Stimulated activated CD8-positive, alpha-beta memory T cell treated with anti-CD3 and anti-CD28 coated beads, Interleukin-12 subunit alpha, Interleukin-12 subunit beta, amount 100 ng/mL, for 24 hours (primary cell): ENCODE data around the gene MTNR1B.

ENCODE experiments used
- DNase-seq: peaks from one replicate; pipeline ENCODE4 v3.0.0-alpha.2; 2020; ENCODE audit errors: extremely low read depth

MTNR1B gene

DNA sequence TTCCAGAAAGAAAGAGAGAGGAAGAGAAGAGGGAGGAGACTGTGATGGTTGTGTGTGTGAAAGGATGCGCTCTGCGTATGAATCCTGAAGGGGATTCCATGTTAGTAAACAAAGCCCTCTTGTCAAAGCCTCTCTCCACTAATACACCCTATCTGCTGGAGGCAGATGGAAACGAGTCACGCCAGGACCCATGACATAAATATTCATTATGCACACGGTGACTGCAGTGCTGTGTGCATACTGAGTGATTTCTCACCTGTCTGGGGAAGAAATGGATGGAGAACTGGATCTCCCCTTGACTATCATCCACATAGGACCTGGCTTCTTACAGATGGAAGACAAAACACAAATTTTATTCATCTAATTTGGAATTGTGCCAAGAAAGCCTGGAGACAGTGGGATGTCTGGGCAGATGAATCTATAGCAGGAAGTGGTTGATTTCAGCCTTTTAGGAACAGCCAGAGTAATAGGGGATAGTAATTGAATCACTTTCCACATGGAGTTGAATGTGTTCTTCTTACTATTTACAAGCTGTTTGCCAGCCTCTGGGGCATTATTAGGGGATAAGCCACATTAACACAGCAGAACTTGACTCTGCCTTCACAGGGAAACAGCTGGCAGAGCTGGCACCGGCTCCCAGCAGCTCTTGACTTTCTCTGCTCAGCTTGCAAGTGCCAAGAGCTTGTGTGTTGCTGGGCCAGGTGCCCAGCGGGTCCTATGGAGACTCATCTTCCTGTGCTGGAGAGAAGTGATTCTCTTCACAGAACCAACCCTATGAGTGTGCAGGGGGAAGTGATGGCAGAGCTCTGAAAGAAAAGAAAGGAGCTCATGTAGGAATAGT, 9.0 kb downstream of the MTNR1B start:
- DNase-seq: no peak

DNA sequence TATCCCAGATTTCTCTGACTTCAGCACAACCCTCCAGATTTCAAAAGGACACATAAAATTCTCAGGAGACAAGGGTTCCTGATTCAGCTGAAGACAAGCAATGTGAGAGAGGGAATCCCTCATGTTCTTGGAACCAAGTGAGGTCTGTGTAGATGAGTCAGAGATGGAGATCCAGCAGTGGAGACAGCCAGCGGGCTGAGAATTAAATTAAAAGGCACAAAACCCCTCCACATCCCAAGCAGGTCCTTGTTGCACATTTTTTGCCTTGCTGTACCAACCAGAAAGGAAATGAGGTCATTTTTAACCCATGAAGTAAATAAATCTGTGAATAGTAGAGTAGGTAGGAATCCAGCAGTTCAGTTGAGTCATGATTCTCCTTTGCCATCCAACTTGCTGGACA, 9.7 kb downstream of the MTNR1B start:
- no peak for DNase-seq

- no peak for DNase-seq
Measured at GRCh38 chr11:92980312-92980711, 10.9 kb downstream of the MTNR1B start.

- DNase-seq: no peak
Measured at GRCh38 chr11:92981508-92982043, 12.1 kb downstream of the MTNR1B start.

DNA sequence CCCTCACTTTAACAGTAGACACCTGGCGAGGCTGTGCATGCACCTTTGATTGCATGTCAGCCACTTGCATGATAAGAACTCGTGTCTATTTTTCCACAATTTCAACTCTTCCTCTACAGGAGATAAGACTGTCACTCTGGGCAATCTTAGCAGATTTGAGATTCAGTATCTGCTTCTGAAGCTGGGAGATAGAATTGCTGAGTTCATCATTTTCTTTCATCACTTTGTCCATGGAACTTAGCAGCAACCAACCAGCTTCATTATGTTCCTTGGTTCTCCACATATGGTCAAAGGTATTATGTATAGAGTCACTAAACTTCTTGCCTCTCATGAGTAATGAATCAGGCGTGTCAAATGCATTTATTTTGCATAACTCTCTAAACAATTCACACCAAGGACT, 17.1 kb downstream of the MTNR1B start:
- DNase-seq: no peak

GRCh38 chr11:92993004-92993403, 23.6 kb downstream of the MTNR1B start:
- no peak for DNase-seq

DNA sequence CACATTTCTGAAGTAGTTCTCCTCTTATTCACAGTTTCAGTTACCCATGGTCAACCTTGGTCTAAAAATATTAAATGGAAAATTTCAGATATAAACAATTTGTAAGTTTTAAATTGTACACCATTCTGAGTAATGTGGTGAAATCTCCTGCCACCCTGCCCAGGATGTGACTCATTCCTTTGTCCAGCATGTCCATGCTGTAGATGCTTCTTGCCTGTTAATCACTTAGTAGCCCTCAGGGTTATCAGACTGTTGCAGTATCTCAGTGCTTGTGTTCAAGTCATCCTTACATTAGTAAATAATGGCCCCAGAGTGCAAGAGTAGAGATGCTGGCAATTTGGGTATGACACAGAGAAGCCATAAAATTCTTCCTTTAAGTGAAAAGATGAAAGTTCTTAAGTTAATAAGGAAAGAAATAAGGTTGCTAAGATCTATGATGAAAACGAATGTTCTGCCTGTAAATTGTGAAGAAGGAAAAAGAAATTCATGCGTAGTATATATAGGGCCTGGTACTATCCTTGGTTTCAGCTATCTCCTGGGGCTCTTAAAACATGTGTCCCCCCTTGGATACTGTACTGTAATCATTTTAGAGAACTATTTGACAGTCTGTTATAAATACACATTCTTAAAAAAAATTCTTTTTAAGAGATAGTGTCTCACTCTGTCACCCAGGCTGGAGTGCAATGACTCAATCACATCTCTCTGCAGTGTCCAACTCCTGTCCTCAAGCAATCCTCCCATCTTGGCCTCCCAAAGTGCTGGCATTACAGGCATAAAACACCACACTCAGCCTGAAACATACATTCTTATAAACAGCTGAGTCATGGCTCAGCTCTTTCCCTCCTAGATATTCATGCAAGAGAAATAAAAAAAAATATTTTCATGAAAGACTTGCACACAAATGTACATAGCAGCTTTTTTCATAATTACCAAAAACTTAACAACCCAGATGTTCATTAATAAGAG, 31.3 kb downstream of the MTNR1B start:
- no peak for DNase-seq

GRCh38 chr11:93001806-93002205, 32.4 kb downstream of the MTNR1B start:
- DNase-seq: no peak

DNA sequence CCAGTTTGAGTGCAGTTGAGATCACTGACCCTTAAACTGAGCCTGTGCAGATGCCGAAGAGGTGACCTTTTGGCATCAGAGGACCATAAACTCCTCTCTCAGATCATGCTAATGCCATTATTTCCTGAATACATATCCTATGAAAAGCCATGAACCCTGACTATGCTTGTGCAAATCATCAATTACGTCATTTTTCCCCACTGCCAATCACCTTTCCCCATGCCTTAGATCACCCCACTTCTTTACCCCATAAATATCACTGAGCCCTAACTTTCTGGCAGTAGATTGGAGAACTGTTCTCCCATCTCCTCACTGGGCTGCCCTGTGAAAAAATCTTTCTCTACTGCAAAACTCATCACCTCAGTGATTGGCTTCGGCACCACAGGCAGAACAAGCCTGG, 32.9 kb downstream of the MTNR1B start:
- no peak for DNase-seq

DNA sequence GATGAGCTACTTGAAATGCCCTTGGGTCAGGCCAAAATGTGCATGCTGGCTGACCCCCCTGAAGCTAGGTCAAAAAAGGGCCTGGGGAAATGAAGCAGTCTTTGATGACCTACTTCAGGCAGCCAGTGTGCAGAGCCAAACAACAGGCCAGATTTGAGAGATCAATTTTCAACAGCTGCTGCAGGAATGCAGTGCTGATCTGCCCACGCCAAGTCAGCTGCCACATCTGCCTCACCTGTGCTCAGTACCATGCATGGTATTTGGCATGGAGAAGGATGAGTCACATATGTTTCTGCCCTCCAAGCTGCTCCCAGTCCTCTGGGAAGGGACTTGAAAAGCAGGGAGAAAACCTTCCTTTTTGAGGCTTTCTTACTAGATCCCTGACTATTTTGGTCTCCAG, 35.8 kb downstream of the MTNR1B start:
- no peak for DNase-seq

GRCh38 chr11:93013646-93014045, 44.2 kb downstream of the MTNR1B start:
- DNase-seq: no peak

GRCh38 chr11:93016595-93016994, 47.1 kb downstream of the MTNR1B start:
- no peak for DNase-seq

DNA sequence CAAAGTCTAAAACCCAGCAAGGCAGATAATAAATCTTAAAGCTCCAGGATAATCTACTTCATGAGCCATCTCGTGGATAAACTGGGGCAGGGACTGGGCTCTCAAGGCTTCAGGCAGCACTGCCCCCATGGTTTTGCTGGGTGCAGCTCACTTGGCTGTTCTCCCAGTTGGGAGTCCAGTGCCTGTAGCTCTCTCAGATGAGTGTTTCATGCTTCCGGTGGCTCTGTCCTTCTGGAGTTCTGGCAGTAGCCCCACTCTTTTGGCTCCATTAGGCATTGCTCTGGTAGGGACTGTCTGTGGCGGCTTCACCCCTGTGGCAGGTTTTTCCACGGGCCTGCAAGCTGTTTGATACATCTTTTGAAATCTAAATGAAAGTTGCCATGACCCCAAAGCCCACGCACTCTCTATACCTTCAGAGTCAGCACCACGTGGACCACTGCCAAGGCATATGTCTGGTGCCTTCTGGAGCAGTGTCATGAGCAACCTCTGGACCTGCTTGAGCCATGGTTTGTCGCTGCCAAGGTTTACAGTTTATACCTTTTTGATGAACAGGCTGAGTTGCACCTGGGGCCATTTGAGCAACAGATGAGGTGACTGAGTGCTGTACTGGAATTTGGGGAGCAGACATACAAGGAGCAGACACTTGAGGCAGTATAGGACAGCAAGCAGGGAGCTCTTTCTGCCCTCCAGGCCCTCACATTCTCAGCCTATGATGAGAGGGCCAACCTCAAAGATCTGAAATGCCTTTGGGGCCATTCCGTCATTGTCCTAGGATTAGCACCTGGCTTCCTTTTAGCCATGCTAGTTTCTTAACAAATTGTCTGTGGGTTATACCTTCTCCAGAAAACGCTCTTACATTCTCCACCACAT, 48.6 kb downstream of the MTNR1B start:
- no peak for DNase-seq

GRCh38 chr11:93020248-93021046, 51.0 kb downstream of the MTNR1B start:
- no peak for DNase-seq

GRCh38 chr11:93024369-93024768, 54.9 kb downstream of the MTNR1B start:
- DNase-seq: no peak

GRCh38 chr11:93025558-93026255, 56.3 kb downstream of the MTNR1B start:
- DNase-seq: no peak

DNA sequence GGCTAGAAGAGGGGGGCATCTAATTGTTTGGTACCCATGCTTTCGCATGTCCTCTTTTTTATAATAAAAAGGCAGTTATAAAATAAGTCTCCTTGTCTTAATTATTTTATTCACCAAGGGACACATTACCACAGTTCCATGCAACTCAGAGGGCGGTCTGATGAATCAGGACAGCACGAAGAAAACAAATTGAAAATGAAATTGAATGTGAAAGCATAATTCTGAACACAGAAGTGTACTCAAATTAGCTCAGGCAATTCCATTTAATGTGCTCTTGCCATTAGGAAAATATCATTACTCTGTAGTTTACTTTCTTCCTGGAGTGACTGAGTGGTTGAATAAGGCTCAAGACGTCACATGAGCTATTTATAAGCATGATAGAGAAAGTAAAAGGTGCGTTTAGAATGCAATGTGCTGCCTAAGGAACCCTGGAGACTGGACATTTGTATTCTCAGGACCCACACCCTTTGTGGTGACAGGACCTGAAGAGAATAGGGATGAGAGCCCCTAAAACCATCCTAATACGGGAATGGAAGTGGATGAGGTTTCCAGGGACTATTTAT, 59.6 kb downstream of the MTNR1B start:
- no peak for DNase-seq

DNA sequence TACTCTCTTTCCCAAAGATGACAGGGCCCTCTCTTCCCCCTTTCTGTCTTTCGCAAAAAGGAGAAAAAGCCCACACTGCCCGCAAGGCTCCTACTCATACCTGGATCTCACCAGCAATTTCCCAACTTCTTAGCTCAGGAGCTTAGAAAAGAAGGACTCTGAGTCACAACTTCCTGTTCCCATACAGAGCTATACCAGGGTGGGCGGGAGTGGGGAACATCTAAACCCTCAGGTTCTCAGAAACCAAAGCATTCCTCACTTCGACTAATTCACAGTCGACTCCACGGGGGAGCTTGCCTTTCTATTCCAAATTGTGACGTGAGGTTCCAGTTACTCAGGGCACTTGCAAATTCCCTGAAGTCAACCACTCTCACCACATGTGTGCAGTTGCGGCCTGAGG, 61.9 kb downstream of the MTNR1B start:
- DNase-seq: no peak
